22Rv1 (cell line): Measurements from ENCODE around the gene TXLNA.

Experiments used
- H3K27ac ChIP-seq: fragments of 450-650 bp; 2 replicates; pipeline ENCODE4 v1.5.1; 2017
- CTCF ChIP-seq: fragments of 450-650 bp; IDR thresholded peaks from 2 replicates; pipeline ENCODE4 v1.5.1; 2017; ENCODE audit warnings: mild to moderate bottlenecking
- ZFX ChIP-seq: fragments of 450-650 bp; IDR thresholded peaks from 2 replicates; pipeline ENCODE4 v1.6.1; 2017; ENCODE audit warnings: antibody characterized with exemption, borderline replicate concordance

TXLNA gene

GRCh38 chr1:32231843-32232432, 52.5 kb downstream of the TXLNA start:
- TF ChIP-seq ZFX (no peak), CTCF (no peak)
- 0 out of 2 replicates have a peak overlapping the region, but pooled peaks have one; percentile 5 for H3K27ac ChIP-seq

GRCh38 chr1:32232558-32233304, 53.3 kb downstream of the TXLNA start:
- TF ChIP-seq ZFX (no peak), CTCF (no peak)
- no peak overlapping the region for H3K27ac ChIP-seq

- no peak overlapping the region for H3K27ac ChIP-seq
These were observed 55.3 kb downstream of the TXLNA start for GRCh38 chr1:32234792-32235191.

GRCh38 chr1:32239337-32239736, 59.9 kb downstream of the TXLNA start:
- H3K27ac ChIP-seq: peak overlapping the region; percentile 70; the same call in 1 of the 2 replicates
- TF ChIP-seq ZFX (no peak), CTCF (no peak)

More at GRCh38 chr1:32234792-32235191, 55.3 kb downstream of the TXLNA start:
- no peak for TF ChIP-seq CTCF
- TF ChIP-seq ZFX: no peak

- TF ChIP-seq CTCF (no peak), ZFX (no peak)
- H3K27ac ChIP-seq: peak overlapping the region; percentile 70
These were observed 60.3 kb downstream of the TXLNA start for GRCh38 chr1:32239790-32240139.

- peak overlapping the region; percentile 70 for H3K27ac ChIP-seq
- peak; percentile 60 for TF ChIP-seq CTCF
- no peak for TF ChIP-seq ZFX
These were observed 60.9 kb downstream of the TXLNA start for GRCh38 chr1:32240140-32240951.
